ENCODE results near the gene GXYLT2. TPM values are rescaled to one million over a fixed set of nuclear protein-coding genes. Genes with fewer than 3 reads are reported as not detected.

GXYLT2 gene
- total RNA-seq, 4 donors from 2014 or later, result 12.8 to 51.2 (median 13.8) TPM

DNA sequence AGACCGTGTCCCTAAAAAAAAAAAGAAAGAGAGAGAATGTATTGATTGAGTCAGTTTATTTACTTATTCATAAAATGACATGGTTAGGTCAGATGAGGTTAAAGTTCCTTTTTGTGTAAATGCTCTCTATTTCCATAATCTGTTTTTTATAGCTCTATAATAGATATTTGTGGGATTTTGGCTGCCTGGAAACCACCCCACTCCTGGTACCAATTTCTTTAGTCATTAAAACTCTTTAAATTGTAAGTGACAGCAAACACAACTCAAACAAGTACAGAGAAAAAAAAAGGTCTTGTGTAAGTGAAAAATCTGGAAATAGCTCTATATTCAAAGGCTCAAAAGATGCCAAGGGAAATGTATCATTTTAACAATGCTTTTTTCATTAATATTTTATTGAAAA lies 97.7 kb downstream of the GXYLT2 start:
- ATAC-seq (ENCODE audit: low FRiP score) (no peak), DNase-seq (ENCODE audit: low spot score) (no peak)
- TF ChIP-seq, protein P1, sequence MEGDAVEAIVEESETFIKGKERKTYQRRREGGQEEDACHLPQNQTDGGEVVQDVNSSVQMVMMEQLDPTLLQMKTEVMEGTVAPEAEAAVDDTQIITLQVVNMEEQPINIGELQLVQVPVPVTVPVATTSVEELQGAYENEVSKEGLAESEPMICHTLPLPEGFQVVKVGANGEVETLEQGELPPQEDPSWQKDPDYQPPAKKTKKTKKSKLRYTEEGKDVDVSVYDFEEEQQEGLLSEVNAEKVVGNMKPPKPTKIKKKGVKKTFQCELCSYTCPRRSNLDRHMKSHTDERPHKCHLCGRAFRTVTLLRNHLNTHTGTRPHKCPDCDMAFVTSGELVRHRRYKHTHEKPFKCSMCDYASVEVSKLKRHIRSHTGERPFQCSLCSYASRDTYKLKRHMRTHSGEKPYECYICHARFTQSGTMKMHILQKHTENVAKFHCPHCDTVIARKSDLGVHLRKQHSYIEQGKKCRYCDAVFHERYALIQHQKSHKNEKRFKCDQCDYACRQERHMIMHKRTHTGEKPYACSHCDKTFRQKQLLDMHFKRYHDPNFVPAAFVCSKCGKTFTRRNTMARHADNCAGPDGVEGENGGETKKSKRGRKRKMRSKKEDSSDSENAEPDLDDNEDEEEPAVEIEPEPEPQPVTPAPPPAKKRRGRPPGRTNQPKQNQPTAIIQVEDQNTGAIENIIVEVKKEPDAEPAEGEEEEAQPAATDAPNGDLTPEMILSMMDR (IDR thresholded peaks at IDR 0.05), result no peak

DNA sequence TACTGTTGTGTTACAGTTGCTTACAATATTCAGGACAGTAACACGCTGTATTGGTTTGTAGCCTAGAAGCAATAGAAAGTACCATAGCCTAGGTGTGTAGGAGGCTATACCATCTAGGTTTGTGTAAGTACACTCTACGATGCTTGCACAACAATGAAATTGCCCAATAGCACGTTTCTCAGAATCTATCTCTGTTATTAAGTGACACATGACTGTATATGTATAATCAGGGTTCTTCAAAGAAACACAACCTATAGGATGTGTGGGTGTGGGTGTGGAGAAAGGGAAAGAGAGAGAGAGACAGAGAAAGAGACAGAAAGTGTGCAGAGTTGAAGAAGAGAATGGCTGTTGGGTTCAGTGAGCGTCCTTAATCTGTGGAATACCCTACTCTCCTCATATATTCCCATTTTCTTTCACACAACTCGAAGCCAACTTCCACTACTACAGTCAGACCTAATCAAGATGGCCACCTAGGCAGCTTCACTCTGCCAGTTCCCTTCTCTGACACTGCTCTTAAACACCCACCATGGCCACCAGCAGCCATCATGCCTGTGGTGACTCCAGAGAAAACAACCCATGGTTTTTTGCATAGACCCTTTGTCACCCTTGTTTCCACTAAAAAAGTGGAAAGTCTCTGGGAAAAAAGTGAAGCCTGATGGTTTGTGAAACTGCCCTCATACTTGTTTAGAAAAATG lies 103.0 kb downstream of the GXYLT2 start:
- TF ChIP-seq, protein P1 (IDR thresholded peaks at IDR 0.05), result no peak
- no peak for DNase-seq (ENCODE audit: low spot score)
- no peak for ATAC-seq (ENCODE audit: low FRiP score)

DNA sequence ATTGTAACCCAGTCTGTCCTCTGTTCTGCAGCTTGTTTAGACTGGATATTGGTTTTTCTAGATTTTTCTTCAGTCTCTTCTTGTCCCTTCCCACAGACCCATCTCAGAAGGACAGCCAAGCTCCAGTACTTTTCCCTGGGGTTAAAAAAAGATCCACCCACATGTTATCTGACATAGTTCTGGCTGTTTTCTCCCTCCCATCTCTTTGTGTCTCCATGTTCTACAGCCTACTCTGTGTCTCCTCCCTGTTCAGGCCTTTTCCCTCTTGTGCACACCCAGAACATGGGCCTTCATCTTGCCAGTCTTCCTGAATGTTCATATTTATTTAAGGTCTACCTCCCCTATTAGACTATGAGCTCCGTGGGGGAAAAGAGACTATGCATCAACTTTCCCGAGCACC lies 103.7 kb downstream of the GXYLT2 start:
- DNase-seq (ENCODE audit: low spot score) (no peak), ATAC-seq (ENCODE audit: low FRiP score) (no peak)
- TF ChIP-seq, protein P1 (IDR thresholded peaks at IDR 0.05), result no peak

DNA sequence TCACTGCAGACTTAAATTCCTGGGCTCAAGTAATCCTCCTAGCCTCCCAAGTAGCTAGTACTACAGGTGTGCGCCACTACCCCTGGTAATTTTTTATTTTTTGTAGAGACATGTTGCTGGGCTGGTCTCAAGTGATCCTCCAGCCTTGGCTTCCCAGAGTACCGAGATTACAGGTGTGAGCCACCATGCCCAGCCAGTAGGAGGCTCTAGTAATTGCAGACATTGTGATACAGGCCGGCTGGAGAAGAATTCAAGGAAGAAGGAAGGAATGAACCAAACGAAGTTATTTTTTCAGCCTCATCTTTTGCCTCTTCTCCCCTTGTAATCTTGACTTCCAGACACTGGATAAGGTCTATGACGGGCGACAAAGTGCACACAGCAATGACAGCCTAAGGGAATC lies 105.5 kb downstream of the GXYLT2 start:
- TF ChIP-seq, protein P1 (IDR thresholded peaks at IDR 0.05), result no peak
- DNase-seq (ENCODE audit: low spot score) (no peak), ATAC-seq (ENCODE audit: low FRiP score) (no peak)

DNA sequence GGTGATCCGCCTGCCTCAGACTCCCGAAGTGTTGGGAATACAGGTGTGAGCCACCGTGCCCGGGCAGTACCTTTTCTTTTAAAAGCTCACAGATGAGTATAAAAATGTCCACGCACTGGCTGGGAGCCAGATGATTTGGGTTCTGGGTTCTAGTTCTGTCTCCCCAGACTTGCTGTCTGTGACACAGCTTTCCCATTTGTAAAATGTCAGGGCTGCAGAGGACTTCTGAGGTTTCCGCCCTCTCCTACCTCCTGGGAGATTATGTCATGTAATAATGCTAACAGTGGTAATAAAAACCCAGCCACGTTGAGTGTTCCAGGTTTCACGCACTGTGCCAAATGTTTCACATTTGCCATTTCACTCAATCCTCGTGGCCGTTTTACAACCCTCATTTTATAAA lies 107.5 kb downstream of the GXYLT2 start:
- ATAC-seq (ENCODE audit: low FRiP score) (no peak), DNase-seq (ENCODE audit: low spot score) (no peak)
- TF ChIP-seq, protein P1 (IDR thresholded peaks at IDR 0.05), result no peak

DNA sequence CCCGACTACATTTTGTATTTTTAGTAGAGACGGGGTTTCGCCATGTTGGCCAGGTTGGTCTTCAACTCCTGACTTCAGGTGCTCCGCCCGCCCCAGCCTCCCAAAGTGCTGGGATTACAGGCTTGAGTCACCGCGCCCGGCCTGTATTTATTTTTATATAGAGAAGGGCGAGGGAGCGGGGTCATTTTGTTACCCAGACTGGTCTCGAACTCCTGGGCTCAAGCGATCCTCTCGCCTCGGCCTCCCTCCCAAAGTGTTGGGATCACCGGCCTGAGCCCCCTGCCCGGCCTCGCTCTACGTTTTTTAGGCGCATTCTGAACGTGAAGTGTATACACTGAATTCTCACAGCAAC lies 108.3 kb downstream of the GXYLT2 start:
- TF ChIP-seq, protein P1 (IDR thresholded peaks at IDR 0.05), result no peak
- ATAC-seq (ENCODE audit: low FRiP score), result no peak
- no peak for DNase-seq (ENCODE audit: low spot score)
